Testis (tissue), 3 donors: ENCODE results near the gene KMT2A. TPM values are rescaled to one million over a fixed set of nuclear protein-coding genes. Genes with fewer than 3 reads are reported as not detected.
"Not testable (repeated sequence)": the region's sequence is repeated elsewhere in the genome, so short reads cannot be mapped to it uniquely, and the experiment has no call there.

Experiments used
- DNase-seq: peaks from one replicate; pipeline ENCODE4 v3.0.0-alpha.2; 2019
- H3K27ac ChIP-seq, 2 donors: fragments of 200-600 bp; sonication (generic); one replicate each; pipeline ENCODE4 v1.5.1; 2019
- H3K27me3 ChIP-seq: fragments of 200-600 bp; sonication (generic); one replicate; pipeline ENCODE4 v1.5.1; 2019
- H3K36me3 ChIP-seq: fragments of 200-600 bp; sonication (generic); one replicate; pipeline ENCODE4 v1.5.1; 2017; ENCODE audit warnings: low read depth; ENCODE audit errors: missing control alignments
- H3K4me1 ChIP-seq: fragments of 200-600 bp; sonication (generic); one replicate; pipeline ENCODE4 v1.5.1; 2019
- H3K4me3 ChIP-seq, 2 donors: fragments of 200-600 bp; sonication (generic); one replicate each; pipeline ENCODE4 v1.5.1; 2017 to 2019
- H3K9me3 ChIP-seq: fragments of 200-600 bp; sonication (generic); one replicate; pipeline ENCODE4 v1.5.1; 2017
- CTCF ChIP-seq, 3 experiments: fragments of 450-650 bp in 2 of 3; fragments of 200-600 bp in 1 of 3; sonication (generic) in 1 of 3; IDR thresholded peaks; one replicate each; pipeline ENCODE4 v1.5.1; 2016 to 2019; ENCODE audit warnings: antibody characterized with exemption in 3 of 3, mild to moderate bottlenecking in 2 of 3, moderate library complexity in 1 of 3
- POLR2A ChIP-seq: fragments of 450-650 bp; IDR thresholded peaks from one replicate; pipeline ENCODE4 v1.6.1; 2017; ENCODE audit warnings: antibody characterized with exemption, mild to moderate bottlenecking, moderate library complexity
- WGBS, 2 donors: methylation state at CpG; one replicate each; pipeline ENCODE4 v1.1.5; 2018; 5-methylcytosine and 5-hydroxymethylcytosine counted together
- intact Hi-C: fragments of 100-400 bp; cut with DNase I; formaldehyde crosslinking; loops from one replicate; pipeline ENCODE4 v1.15.1; 2023; ENCODE audit warnings: low total_unique reads
- polyA plus RNA-seq: library from polyadenylated mRNA; stranded (reverse); fragments of 350-450 nt; fragmentation: Illumina TruSeq; extraction: RNeasy Lipid Tissue Mini Kit (QIAGEN cat#74804); gene quantifications from one replicate; pipeline ENCODE4 v1.2.3, GENCODE V29; 2014; ENCODE audit warnings: low read depth, low replicate concordance; ENCODE audit not compliant: insufficient read depth
- total RNA-seq, 2 donors: library from RNA; depleted of rRNA; stranded (reverse); fragments of >200 nt; gene quantifications; one replicate each; pipeline ENCODE4 v1.2.3, GENCODE V29; 2016

The KMT2A gene
- total and polyA plus RNA-seq, 3 donors from 2014 or later: 22.7 to 107 (median 106) TPM

- H3K4me3 ChIP-seq: no peak overlapping the region
- no peaks in the 10 kb centered on the region for H3K9me3 ChIP-seq
- H3K27me3 ChIP-seq: no peaks in the 10 kb centered on the region
- intact Hi-C loops: no loop called here
- H3K27ac ChIP-seq: no peak overlapping the region
- DNase-seq: no peak
- peaks cover 6% of the 10 kb centered on the region for H3K4me1 ChIP-seq
- 88 to 92% methylated on average over 4 of the region's 4 CpGs for WGBS, 2 donors
- no peaks in the 10 kb centered on the region for H3K36me3 ChIP-seq
- TF ChIP-seq POLR2A (no peak), CTCF (IDR thresholded peaks at IDR 0.05) (no peak)
Measured at GRCh38 chr11:118560806-118561205, 124.5 kb downstream of the KMT2A start.

- H3K27ac ChIP-seq: peak overlapping the region in 1 of 2 donors; percentile 75
- H3K9me3 ChIP-seq: no peaks in the 10 kb centered on the region
- peak; percentile 33 for DNase-seq
- H3K4me1 ChIP-seq: peaks cover 6% of the 10 kb centered on the region
- H3K27me3 ChIP-seq: no peaks in the 10 kb centered on the region
- WGBS, 2 donors: 15% methylated on average over 5 of the region's 5 CpGs
- intact Hi-C loops: no loop called here
- H3K4me3 ChIP-seq: peak overlapping the region; percentile 63 to 65
- TF ChIP-seq CTCF (IDR thresholded peaks at IDR 0.05): no peak
- H3K36me3 ChIP-seq: no peaks in the 10 kb centered on the region
Measured at GRCh38 chr11:118565051-118565450, 128.8 kb downstream of the KMT2A start.

GRCh38 chr11:118569670-118570069 is 133.4 kb downstream of the KMT2A start:
- Histone ChIP-seq H3K9me3 (no peaks in the 10 kb centered on the region), H3K36me3 (no peaks in the 10 kb centered on the region), H3K4me3 (no peak overlapping the region), H3K27me3 (no peaks in the 10 kb centered on the region), H3K4me1 (peaks cover 9% of the 10 kb centered on the region), H3K27ac (no peak overlapping the region)
- TF ChIP-seq POLR2A (no peak), CTCF (IDR thresholded peaks at IDR 0.05) (no peak)
- intact Hi-C loops: no loop called here
- WGBS, 2 donors: 94 to 96% methylated on average over 2 of the region's 2 CpGs
- no peak for DNase-seq

GRCh38 chr11:118570787-118571186 is 134.5 kb downstream of the KMT2A start:
- no peak for TF ChIP-seq CTCF (IDR thresholded peaks at IDR 0.05)
- TF ChIP-seq POLR2A: no peak
- 75 to 95% methylated on average over 1 of the region's 1 CpG for WGBS, 2 donors
- H3K36me3 ChIP-seq: no peaks in the 10 kb centered on the region
- H3K27ac ChIP-seq: no peak overlapping the region
- intact Hi-C loops: no loop called here
- H3K27me3 ChIP-seq: no peaks in the 10 kb centered on the region
- no peaks in the 10 kb centered on the region for H3K9me3 ChIP-seq
- no peak overlapping the region for H3K4me3 ChIP-seq
- peaks cover 6% of the 10 kb centered on the region for H3K4me1 ChIP-seq
- DNase-seq: no peak

GRCh38 chr11:118571701-118572060 is 135.4 kb downstream of the KMT2A start:
- H3K4me1 ChIP-seq, H3K27me3 ChIP-seq, H3K9me3 ChIP-seq, intact Hi-C loops, H3K36me3 ChIP-seq: not testable (repeated sequence)
- Histone ChIP-seq H3K27ac (peak overlapping the region; percentile 96 to 99), H3K4me3 (peak overlapping the region; percentile 88 to 98)
- DNase-seq: peak; percentile 24
- WGBS, 2 donors: 4 to 6% methylated on average over 15 of the region's 15 CpGs
